Measurements from ENCODE around the gene MBTPS1. TPM values are rescaled to one million over a fixed set of nuclear protein-coding genes. Genes with fewer than 3 reads are reported as not detected.

The MBTPS1 gene
- total and polyA plus RNA-seq, 12 donors: 61.5 to 132 (median 83.6) TPM

- intact Hi-C loops (cut with DNase I): no loop called here
Observed at GRCh38 chr16:84041881-84042280, 74.9 kb downstream of the MBTPS1 start.

GRCh38 chr16:84040823-84041820, 75.6 kb downstream of the MBTPS1 start:
- Histone ChIP-seq H3K4me1 (replicated peaks in 1 of 2) (peaks cover 0 to 5% of the 10 kb centered on the region in 2 donors), H3K4me3 (no peak overlapping the region), H3K36me3 (replicated peaks in 1 of 2) (no peaks in the 10 kb centered on the region), H3K27me3 (no peaks in the 10 kb centered on the region), H3K27ac (no peak overlapping the region), H3K9me3 (replicated peaks in 1 of 3) (no peaks in the 10 kb centered on the region)
- intact Hi-C loops (cut with DNase I): no loop called here
- TF ChIP-seq POLR2A (IDR thresholded peaks at IDR 0.05): no peak
- TF ChIP-seq, protein P1, sequence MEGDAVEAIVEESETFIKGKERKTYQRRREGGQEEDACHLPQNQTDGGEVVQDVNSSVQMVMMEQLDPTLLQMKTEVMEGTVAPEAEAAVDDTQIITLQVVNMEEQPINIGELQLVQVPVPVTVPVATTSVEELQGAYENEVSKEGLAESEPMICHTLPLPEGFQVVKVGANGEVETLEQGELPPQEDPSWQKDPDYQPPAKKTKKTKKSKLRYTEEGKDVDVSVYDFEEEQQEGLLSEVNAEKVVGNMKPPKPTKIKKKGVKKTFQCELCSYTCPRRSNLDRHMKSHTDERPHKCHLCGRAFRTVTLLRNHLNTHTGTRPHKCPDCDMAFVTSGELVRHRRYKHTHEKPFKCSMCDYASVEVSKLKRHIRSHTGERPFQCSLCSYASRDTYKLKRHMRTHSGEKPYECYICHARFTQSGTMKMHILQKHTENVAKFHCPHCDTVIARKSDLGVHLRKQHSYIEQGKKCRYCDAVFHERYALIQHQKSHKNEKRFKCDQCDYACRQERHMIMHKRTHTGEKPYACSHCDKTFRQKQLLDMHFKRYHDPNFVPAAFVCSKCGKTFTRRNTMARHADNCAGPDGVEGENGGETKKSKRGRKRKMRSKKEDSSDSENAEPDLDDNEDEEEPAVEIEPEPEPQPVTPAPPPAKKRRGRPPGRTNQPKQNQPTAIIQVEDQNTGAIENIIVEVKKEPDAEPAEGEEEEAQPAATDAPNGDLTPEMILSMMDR (IDR thresholded peaks at IDR 0.05): no peak
- DNase-seq: no peak
- WGBS, 4 donors: 88 to 89% (median 88%) methylated on average over 36 to 42 of the region's 42 CpGs

More at GRCh38 chr16:84041881-84042280, 74.9 kb downstream of the MBTPS1 start:
- no peaks in the 10 kb centered on the region for H3K9me3 ChIP-seq (replicated peaks in 1 of 3)
- TF ChIP-seq, protein P1 (IDR thresholded peaks at IDR 0.05): no peak
- no peak for TF ChIP-seq POLR2A (IDR thresholded peaks at IDR 0.05)
- H3K27me3 ChIP-seq: no peaks in the 10 kb centered on the region
- WGBS, 4 donors: 87 to 91% (median 90%) methylated on average over 16 to 17 of the region's 17 CpGs
- no peak overlapping the region for H3K27ac ChIP-seq
- peaks cover 0 to 5% of the 10 kb centered on the region in 2 donors for H3K4me1 ChIP-seq (replicated peaks in 1 of 2)
- DNase-seq: no peak
- no peaks in the 10 kb centered on the region for H3K36me3 ChIP-seq (replicated peaks in 1 of 2)
- no peak overlapping the region for H3K4me3 ChIP-seq

DNA sequence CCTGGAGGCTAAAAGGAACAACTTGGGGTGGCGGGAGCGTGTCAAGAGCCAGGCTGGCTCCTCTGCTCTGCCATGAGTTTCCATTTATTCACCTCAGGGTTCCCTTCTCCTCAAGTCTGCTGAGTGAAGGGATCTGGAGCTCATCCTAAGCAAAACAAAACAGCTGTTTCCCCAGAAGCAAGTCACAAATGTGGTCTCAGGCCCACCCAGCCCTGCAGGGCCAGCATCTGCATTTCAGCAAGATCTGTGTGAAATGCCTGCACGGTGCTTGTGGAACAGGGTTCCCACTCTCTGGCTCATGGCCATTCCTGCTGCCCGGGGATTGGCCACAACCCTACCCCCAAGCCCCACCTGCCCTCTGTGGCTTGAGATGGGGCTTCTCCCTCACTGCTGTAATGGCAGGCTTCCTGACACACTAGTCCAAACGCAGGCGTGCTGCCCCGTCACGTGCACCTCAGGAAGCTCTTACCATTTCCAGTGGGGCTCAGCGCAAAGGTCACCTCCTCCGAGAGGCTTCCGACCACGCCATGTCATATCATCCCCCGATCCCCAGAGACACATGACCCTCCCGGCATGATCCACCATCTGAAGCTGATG, 76.4 kb downstream of the MBTPS1 start:
- Histone ChIP-seq H3K36me3 (replicated peaks in 1 of 2) (no peaks in the 10 kb centered on the region), H3K27me3 (no peaks in the 10 kb centered on the region), H3K4me3 (no peak overlapping the region), H3K4me1 (replicated peaks in 1 of 2) (peaks cover 0 to 5% of the 10 kb centered on the region in 2 donors), H3K27ac (no peak overlapping the region), H3K9me3 (replicated peaks in 1 of 3) (no peaks in the 10 kb centered on the region)
- no peak for DNase-seq
- intact Hi-C loops (cut with DNase I): no loop called here
- TF ChIP-seq POLR2A (IDR thresholded peaks at IDR 0.05): no peak
- TF ChIP-seq, protein P1 (IDR thresholded peaks at IDR 0.05): no peak
- 84 to 90% (median 87%) methylated on average over 14 of the region's 14 CpGs for WGBS, 4 donors

DNA sequence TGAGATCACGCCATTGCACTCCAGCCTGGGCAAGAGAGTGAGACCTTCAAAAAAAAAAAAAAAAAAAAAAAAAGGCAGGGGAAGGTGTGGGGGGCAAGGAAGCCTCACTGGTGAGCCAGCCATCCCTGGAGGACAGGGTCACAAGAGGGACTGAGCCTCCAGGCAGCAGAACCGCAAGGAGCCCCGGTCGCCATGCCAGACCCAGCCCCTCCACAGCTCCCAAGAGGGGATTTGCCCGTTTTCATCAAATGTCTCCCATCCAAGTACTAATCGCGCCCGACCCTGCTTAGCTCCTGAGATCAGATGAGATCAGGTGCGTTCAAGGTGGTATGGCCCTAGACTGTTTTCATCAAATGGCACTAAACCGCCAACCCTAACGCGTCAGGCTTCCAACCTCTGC, 77.0 kb downstream of the MBTPS1 start:
- TF ChIP-seq, protein P1 (IDR thresholded peaks at IDR 0.05): no peak
- TF ChIP-seq POLR2A (IDR thresholded peaks at IDR 0.05): no peak
- 86 to 93% (median 89%) methylated on average over 12 of the region's 12 CpGs for WGBS, 4 donors
- H3K27me3 ChIP-seq: no peaks in the 10 kb centered on the region
- H3K4me1 ChIP-seq (replicated peaks in 1 of 2): peaks cover 0 to 5% of the 10 kb centered on the region in 2 donors
- H3K4me3 ChIP-seq: no peak overlapping the region
- no peak overlapping the region for H3K27ac ChIP-seq
- no peak for DNase-seq
- intact Hi-C loops (cut with DNase I): no loop called here
- H3K9me3 ChIP-seq (replicated peaks in 1 of 3): no peaks in the 10 kb centered on the region
- no peaks in the 10 kb centered on the region for H3K36me3 ChIP-seq (replicated peaks in 1 of 2)

Measured in adrenal gland (tissue), 12 donors.